ENCODE results near the gene CARD18. TPM values are rescaled to one million over a fixed set of nuclear protein-coding genes. Genes with fewer than 3 reads are reported as not detected.

The CARD18 gene
- total RNA-seq, 4 donors from 2014 or later = 1.2 TPM; not detected in 3

GRCh38 chr11:105179542-105180278, 40.1 kb upstream of the CARD18 start:
- H3K36me3 ChIP-seq = no peaks in the 10 kb centered on the region
- peaks cover 0 to 11% (median 5%) of the 10 kb centered on the region in 3 donors for H3K4me1 ChIP-seq
- WGBS, 2 donors = 61 to 66% methylated on average over 5 of the region's 5 CpGs
- no peaks in the 10 kb centered on the region for H3K9me3 ChIP-seq
- no peak for DNase-seq
- intact Hi-C loops (cut with DNase I) = no loop called here
- H3K27ac ChIP-seq = no peak overlapping the region
- TF ChIP-seq CTCF (IDR thresholded peaks at IDR 0.05) = no peak
- no peak for TF ChIP-seq POLR2A (IDR thresholded peaks at IDR 0.05)
- no peaks in the 10 kb centered on the region for H3K27me3 ChIP-seq
- no peak overlapping the region for H3K4me3 ChIP-seq

- TF ChIP-seq POLR2A (IDR thresholded peaks at IDR 0.05) (no peak), CTCF (IDR thresholded peaks at IDR 0.05) (no peak)
- no peak for DNase-seq
- intact Hi-C loops (cut with DNase I) = no loop called here
- H3K9me3 ChIP-seq = no peaks in the 10 kb centered on the region
- H3K36me3 ChIP-seq = no peaks in the 10 kb centered on the region
- no peak overlapping the region for H3K27ac ChIP-seq
- peaks cover 0 to 11% (median 5%) of the 10 kb centered on the region in 3 donors for H3K4me1 ChIP-seq
- H3K4me3 ChIP-seq = no peak overlapping the region
- no peaks in the 10 kb centered on the region for H3K27me3 ChIP-seq
Observed at GRCh38 chr11:105177658-105178057, 38.1 kb upstream of the CARD18 start.

GRCh38 chr11:105168457-105168856, 28.9 kb upstream of the CARD18 start:
- TF ChIP-seq POLR2A (IDR thresholded peaks at IDR 0.05) = no peak
- TF ChIP-seq CTCF (IDR thresholded peaks at IDR 0.05) = no peak
- DNase-seq = no peak
- Histone ChIP-seq H3K9me3 (no peaks in the 10 kb centered on the region), H3K36me3 (no peaks in the 10 kb centered on the region), H3K27me3 (no peaks in the 10 kb centered on the region), H3K4me3 (no peak overlapping the region), H3K4me1 (no peaks in the 10 kb centered on the region), H3K27ac (no peak overlapping the region)
- intact Hi-C loops (cut with DNase I) = no loop called here

GRCh38 chr11:105167244-105167643, 27.7 kb upstream of the CARD18 start:
- H3K4me1 ChIP-seq = no peaks in the 10 kb centered on the region
- intact Hi-C loops (cut with DNase I) = no loop called here
- TF ChIP-seq POLR2A (IDR thresholded peaks at IDR 0.05) = no peak
- TF ChIP-seq CTCF (IDR thresholded peaks at IDR 0.05) = no peak
- 92 to 97% methylated on average over 3 of the region's 3 CpGs for WGBS, 2 donors
- no peak overlapping the region for H3K4me3 ChIP-seq
- no peak for DNase-seq
- H3K27me3 ChIP-seq = no peaks in the 10 kb centered on the region
- no peaks in the 10 kb centered on the region for H3K36me3 ChIP-seq
- no peak overlapping the region for H3K27ac ChIP-seq
- H3K9me3 ChIP-seq = no peaks in the 10 kb centered on the region

- Histone ChIP-seq H3K9me3 (no peaks in the 10 kb centered on the region), H3K4me3 (no peak overlapping the region), H3K27ac (no peak overlapping the region), H3K4me1 (no peaks in the 10 kb centered on the region), H3K27me3 (no peaks in the 10 kb centered on the region), H3K36me3 (no peaks in the 10 kb centered on the region)
- no peak for DNase-seq
- 49 to 61% methylated on average over 4 of the region's 4 CpGs for WGBS, 2 donors
- intact Hi-C loops (cut with DNase I) = no loop called here
- no peak for TF ChIP-seq POLR2A (IDR thresholded peaks at IDR 0.05)
- no peak for TF ChIP-seq CTCF (IDR thresholded peaks at IDR 0.05)
Observed at GRCh38 chr11:105164208-105164607, 24.6 kb upstream of the CARD18 start.

Data from esophagus squamous epithelium (tissue), 5 donors.